Measurements from ENCODE around the gene ATP10A.

Gene ATP10A

GRCh38 chr15:25700916-25701315 is 162.2 kb downstream of the ATP10A start:
- no peak for DNase-seq (ENCODE audit: low read depth, low spot score)

GRCh38 chr15:25697586-25697985 is 165.5 kb downstream of the ATP10A start:
- no peak for DNase-seq (ENCODE audit: low read depth, low spot score)

- no peak for DNase-seq (ENCODE audit: low read depth, low spot score)
Measured at GRCh38 chr15:25695875-25696760, 167.0 kb downstream of the ATP10A start.

GRCh38 chr15:25694823-25695312 is 168.3 kb downstream of the ATP10A start:
- DNase-seq (ENCODE audit: low read depth, low spot score), result no peak

- no peak for DNase-seq (ENCODE audit: low read depth, low spot score)
Measured at GRCh38 chr15:25694239-25694584, 168.9 kb downstream of the ATP10A start.

DNA sequence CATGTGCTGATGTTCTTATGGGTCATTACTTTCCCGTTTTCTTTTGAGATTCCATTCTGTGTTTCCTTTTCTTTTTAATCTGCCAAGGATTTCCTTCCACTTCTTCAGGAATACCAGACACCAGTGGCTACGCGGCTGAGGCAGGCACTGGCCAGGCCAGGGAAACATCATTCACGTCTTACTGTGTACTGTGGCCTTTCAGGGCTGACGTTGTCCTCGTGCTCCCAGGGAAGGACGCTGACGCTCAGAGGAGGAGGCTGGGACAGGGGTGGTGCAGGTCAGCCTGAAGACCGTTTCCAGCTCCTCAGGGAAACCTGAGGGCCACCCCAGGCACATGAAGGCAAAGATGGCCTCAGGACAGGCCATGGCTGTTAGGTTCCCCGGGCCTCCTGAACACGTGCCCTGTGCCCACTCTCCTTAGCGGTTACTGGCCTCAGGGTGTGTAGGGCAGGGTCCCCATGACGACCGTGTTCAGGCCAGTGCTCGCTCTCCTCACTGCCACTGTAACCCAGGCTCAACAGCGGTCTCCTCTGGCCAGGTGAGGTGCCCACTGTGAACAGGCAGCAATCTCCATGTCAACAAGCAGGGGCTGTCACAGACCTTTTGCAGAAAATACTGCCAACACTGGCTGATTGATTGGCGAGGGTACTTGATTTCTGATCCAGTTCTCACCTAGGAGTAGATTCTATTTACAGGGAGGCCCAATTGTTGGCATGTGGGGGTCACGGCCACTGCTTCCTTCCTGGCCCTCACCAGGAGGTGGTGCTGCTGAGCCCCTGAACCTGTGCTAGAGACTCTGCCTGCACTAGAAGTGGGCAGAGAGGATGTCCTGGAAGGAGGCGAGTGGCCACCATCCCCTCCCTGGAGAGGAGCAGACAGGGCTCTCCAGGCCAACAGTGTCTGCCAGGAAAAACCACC is 169.5 kb downstream of the ATP10A start:
- DNase-seq (ENCODE audit: low read depth, low spot score), result no peak

- DNase-seq (ENCODE audit: low read depth, low spot score), result no peak
Measured at GRCh38 chr15:25691544-25692430, 171.3 kb downstream of the ATP10A start.

DNA sequence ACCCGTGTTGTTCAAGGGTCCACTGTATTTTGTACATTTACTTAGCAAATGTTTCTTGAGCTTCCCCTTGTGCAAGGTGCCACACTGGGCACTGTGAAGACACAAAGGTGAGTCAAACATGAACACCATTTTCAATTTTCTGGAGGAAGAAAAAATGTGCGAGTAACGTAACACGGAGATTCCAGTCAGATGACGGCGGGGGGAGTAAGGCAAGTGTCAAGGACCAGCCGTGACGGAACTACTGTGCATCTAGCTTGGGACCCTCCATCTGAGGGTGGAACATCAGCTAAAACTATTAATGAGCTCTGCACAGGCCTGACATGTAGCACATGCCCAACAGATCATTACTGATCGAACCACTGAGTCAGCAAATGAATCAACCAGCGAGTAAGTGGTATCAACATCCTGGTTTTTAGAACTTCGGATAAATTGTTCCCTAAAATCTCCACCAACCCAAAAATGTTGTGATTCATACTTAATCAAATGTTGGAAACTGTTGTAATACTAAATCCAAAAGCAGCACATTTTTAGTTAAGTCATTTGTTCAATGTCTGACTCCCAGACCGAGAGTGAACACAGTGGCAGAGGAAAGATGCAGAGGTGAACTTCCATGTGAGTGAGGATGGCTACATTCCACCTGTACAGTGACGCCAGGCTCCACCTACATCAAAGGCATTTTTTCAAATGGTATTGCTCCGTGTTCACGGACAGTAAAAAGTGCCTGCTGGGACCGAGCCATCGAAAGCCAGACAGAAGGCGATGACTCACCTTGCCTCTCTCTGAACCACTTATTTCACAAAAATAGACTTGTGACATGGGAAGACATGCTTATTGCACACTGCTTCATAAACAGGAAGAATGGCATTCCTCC is 172.2 kb downstream of the ATP10A start:
- no peak for DNase-seq (ENCODE audit: low read depth, low spot score)

GRCh38 chr15:25689592-25689991 is 173.5 kb downstream of the ATP10A start:
- DNase-seq (ENCODE audit: low read depth, low spot score), result no peak

DNA sequence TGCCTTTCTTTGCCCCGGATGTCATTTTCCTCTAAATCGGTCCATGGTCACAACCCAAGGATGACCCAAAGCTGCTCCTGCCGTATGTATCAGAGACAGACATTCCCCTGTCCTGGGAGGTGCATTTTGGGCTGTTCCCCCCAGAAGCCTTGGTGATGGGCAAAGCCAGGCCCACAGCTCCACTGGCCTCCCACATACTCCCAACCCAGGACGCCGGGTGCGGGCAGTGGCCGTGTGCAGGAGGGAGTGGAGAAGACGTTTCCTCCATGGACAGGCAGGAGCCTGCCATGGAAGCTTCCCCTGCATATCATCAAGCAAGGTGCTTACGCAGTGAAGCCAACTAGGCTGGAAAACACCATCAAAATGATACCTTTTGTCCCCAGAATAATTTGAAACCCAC is 175.0 kb downstream of the ATP10A start:
- no peak for DNase-seq (ENCODE audit: low read depth, low spot score)

DNA sequence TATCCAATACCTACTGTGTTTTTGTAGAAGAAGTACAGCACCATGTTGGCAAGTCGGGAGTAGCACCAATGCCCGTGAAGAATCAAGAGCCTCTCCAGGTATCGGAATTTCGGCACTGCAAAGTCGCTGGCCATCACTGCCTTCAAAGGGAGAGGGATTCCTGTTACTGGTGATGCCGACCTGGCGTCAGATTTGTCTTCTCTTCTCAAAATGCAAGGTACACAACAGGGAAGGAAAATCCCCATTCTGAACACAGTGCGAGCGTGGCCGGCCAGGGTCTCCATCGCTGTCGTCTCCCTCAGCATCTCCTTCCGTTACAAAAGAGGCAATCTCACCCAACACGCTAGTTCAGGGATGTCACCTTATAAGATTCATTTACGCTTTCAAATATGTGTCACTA is 175.4 kb downstream of the ATP10A start:
- DNase-seq (ENCODE audit: low read depth, low spot score), result no peak

- no peak for DNase-seq (ENCODE audit: low read depth, low spot score)
Measured at GRCh38 chr15:25687276-25687675, 175.9 kb downstream of the ATP10A start.

DNA sequence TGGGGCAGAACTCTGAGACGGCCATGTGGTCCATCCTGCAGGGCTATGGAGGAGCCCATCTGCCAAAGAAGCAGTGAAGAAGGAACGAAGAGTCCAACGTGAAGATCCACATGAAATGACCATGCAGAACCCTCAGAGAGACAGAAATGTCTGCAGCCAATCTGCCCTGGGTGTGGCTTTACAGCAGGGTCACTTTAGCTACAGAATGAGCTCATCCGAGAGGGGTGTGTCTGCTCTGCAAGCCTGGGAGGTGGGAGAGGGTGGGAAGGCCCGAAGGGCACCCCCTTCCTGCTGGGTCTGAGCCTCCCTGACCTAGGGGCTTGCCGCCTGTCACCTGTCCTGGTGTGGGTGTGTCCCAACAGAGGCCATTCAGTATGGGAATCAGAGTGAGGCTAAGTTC is 176.3 kb downstream of the ATP10A start:
- DNase-seq (ENCODE audit: low read depth, low spot score), result no peak

DNA sequence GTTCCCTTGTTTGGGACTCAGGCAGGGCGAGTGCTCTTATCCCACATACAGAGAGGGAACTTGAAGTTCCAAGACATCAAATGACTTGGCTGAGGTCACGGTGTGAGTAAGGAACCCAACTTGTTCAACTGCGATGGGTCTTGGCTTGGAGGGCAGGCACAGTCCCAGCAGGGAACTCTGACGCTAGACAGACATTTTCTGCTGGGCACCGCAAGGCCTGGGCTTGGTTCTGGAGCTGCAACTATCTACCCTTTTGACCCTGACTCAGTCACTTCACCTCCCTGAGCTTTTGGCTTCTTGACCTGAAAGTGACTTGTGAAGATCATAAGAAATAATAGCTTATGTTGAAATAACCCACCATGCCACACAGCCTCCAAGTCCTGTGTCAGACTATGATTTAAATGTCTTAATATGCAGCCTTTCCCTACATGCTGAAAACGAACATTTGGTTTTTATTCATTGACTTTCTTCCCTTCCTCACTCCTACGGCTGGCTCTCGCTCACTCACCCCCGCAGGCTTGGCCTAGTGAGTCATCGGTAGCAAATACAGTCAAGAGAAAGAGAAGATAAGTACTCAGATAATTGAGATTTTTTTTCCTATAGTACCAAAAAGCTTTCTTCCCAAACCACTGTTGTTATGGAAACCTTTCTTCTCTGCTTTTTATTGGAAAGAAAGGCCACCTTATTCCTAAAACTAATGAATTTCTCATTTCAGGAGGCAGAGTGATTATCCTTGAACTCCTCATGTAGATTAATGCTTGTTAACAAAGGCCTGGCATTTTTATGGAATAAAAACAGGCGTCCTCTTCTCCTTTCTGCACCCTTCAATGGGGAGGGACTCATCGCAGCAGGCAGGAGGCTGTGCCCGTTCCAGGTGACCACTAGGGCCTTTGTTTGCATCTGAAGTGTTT is 178.4 kb downstream of the ATP10A start:
- no peak for DNase-seq (ENCODE audit: low read depth, low spot score)

- no peak for DNase-seq (ENCODE audit: low read depth, low spot score)
Measured at GRCh38 chr15:25683911-25684310, 179.2 kb downstream of the ATP10A start.

DNA sequence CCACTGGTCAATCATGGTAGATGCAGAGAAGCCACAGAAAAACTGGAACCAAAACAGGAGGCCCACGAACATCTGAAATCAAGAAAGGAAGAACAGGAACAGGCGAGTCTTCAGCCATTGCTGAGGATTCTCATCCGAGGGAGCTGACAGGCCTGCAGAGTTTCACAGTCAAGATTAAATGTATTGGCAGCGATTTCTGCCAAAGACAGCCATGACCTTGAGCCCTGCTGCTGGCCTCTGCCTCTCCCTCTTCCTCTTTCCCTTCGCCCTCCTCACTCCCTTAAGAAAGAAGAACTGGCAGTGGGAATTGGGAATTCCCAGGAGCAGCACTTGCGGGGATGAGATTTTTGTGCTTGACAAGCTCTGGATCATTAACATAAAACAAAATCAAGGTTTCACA is 179.7 kb downstream of the ATP10A start:
- no peak for DNase-seq (ENCODE audit: low read depth, low spot score)

- DNase-seq (ENCODE audit: low read depth, low spot score), result no peak
Measured at GRCh38 chr15:25682340-25682739, 180.8 kb downstream of the ATP10A start.

DNA sequence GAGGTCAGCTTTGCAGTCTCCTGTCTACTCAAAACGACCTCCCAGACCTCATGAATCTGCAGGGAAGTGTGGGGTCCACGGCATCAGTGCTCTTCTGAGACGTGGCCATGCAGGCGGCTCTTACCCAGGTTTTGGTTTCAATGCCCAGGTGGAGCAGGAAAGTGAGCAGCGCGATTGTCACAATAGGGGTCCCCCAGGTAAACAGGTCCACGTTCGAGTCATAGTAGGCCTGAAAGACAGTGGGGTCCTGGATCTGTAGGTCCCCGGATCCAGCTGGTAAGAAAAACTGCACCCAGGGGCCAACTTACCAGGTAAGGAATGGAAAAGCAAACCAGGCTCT is 182.5 kb downstream of the ATP10A start:
- DNase-seq (ENCODE audit: low read depth, low spot score), result no peak

DNA sequence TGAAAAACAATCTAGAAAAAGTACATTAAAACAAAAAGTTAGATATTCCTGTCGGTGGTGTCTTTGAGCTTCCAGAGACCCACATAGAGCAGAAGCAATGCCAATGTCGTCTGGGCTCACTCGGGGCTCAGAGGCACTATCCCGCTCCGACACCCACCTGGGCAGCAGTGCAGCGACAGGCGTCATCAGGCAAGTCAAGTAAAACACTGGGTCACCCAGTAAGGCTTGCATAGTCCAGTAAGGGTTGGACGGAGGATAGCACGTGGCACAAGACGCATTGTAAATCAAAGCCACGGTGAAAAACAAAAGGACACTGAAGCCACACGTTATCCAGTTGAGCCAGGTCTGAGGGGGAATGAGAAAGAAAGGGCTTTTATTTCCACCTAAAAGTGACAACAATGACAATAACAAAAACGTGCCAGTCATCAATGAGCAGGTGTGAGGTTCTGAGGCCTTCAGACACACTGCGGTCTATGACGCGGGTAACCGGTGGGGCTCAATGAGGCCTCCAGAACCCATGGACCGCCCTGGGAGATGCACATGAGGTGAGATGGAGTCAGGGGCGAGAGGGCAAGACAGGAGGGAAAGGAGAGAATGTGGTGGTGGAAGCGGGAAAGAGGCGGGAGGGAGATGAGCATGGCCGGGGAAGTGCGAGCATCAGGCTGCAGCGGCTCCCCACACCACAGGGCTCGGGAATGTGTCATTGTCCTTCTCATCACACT is 183.0 kb downstream of the ATP10A start:
- DNase-seq (ENCODE audit: low read depth, low spot score), result no peak
